HG03457 (cell line): ENCODE data around the gene ING1.
A peak's percentile ranks its signal among the peaks of the same experiment; 100 is the strongest.
"Not testable (repeated sequence)": the region's sequence is repeated elsewhere in the genome, so short reads cannot be mapped to it uniquely, and the experiment has no call there.

ENCODE experiments used
- ATAC-seq: cut with Tn5 transposase; IDR thresholded peaks from one replicate; pipeline ENCODE4 v1.9.1; 2021; ENCODE audit warnings: moderate number of reproducible peaks; ENCODE audit not compliant: unreplicated experiment

Gene ING1

GRCh38 chr13:110690516-110690915 is 23.0 kb upstream of the ING1 start:
- ATAC-seq, result no peak

- not testable (repeated sequence) for ATAC-seq
These were observed 17.7 kb upstream of the ING1 start for GRCh38 chr13:110695774-110696173.

GRCh38 chr13:110696776-110697175 is 16.7 kb upstream of the ING1 start:
- ATAC-seq, result no peak

- no peak for ATAC-seq
These were observed 15.7 kb upstream of the ING1 start for GRCh38 chr13:110697842-110698241.

GRCh38 chr13:110698689-110699088 is 14.8 kb upstream of the ING1 start:
- ATAC-seq, result no peak

GRCh38 chr13:110699148-110700145 is 14.1 kb upstream of the ING1 start:
- no peak for ATAC-seq

- ATAC-seq, result no peak
These were observed 13.3 kb upstream of the ING1 start for GRCh38 chr13:110700186-110700585.

- ATAC-seq, result no peak
These were observed 12.9 kb upstream of the ING1 start for GRCh38 chr13:110700641-110701040.

- not testable (repeated sequence) for ATAC-seq
These were observed 12.4 kb upstream of the ING1 start for GRCh38 chr13:110701061-110701460.

GRCh38 chr13:110702089-110702488 is 11.4 kb upstream of the ING1 start:
- no peak for ATAC-seq

- no peak for ATAC-seq
These were observed 10.6 kb upstream of the ING1 start for GRCh38 chr13:110702591-110703526.

GRCh38 chr13:110705356-110705825 is 8.1 kb upstream of the ING1 start:
- no peak for ATAC-seq

- peak; percentile 88 for ATAC-seq
These were observed 7.5 kb upstream of the ING1 start, which contains the start of gene CARS2 for GRCh38 chr13:110705826-110706569. Gene CARS2, minus strand, starts transcription at chr13:110706116. Its CDS starts 23 bp downstream, at chr13:110706093.

- no peak for ATAC-seq
These were observed 6.7 kb upstream of the ING1 start for GRCh38 chr13:110706570-110707372.

- ATAC-seq, result peak; percentile 19
These were observed 1.2 kb upstream of the ING1 start for GRCh38 chr13:110712081-110712848.

GRCh38 chr13:110712849-110713641 is 455 bp upstream of the ING1 start:
- peak; percentile 50 for ATAC-seq

- no peak for ATAC-seq
These were observed 689 bp downstream of the ING1 start for GRCh38 chr13:110713981-110714796.
